GM18951 (cell line): ENCODE measurements around the gene FXYD3.

Experiments used
- POLR2A ChIP-seq: IDR thresholded peaks from 4 replicates; pipeline ENCODE4 v1.6.1; 2011; ENCODE audit warnings: mild to moderate bottlenecking; ENCODE audit not compliant: insufficient read length, insufficient read depth; ENCODE audit errors: extremely low read depth
- in situ Hi-C: fragments of 300-500 bp; cut with MboI; formaldehyde crosslinking; loops from one replicate; pipeline ENCODE4 v1.12.0; 2022; ENCODE audit warnings: low sequenced_read_pairs, mixed read lengths, inconsistent platforms; ENCODE audit not compliant: unreplicated experiment

The FXYD3 gene

GRCh38 chr19:35077411-35078223 is 38.0 kb upstream of the FXYD3 start:
- TF ChIP-seq POLR2A, result no peak
- in situ Hi-C loops, result no loop called here

GRCh38 chr19:35079826-35080225 is 35.8 kb upstream of the FXYD3 start:
- in situ Hi-C loops, result no loop called here
- TF ChIP-seq POLR2A, result no peak

- in situ Hi-C loops, result no loop called here
- TF ChIP-seq POLR2A, result no peak
Measured at GRCh38 chr19:35080613-35081170, 34.9 kb upstream of the FXYD3 start.

- in situ Hi-C loops, result no loop called here
- TF ChIP-seq POLR2A, result no peak
Measured at GRCh38 chr19:35081201-35081600, 34.4 kb upstream of the FXYD3 start.

- no peak for TF ChIP-seq POLR2A
- in situ Hi-C loops, result no loop called here
Measured at GRCh38 chr19:35083691-35084508, 31.7 kb upstream of the FXYD3 start.

GRCh38 chr19:35084509-35084762 is 31.2 kb upstream of the FXYD3 start:
- in situ Hi-C loops, result no loop called here
- no peak for TF ChIP-seq POLR2A

- no peak for TF ChIP-seq POLR2A
- in situ Hi-C loops, result no loop called here
Measured at GRCh38 chr19:35085947-35086346, 29.7 kb upstream of the FXYD3 start.

GRCh38 chr19:35086455-35086854 is 29.2 kb upstream of the FXYD3 start:
- in situ Hi-C loops, result no loop called here
- TF ChIP-seq POLR2A, result no peak

- no peak for TF ChIP-seq POLR2A
- in situ Hi-C loops, result no loop called here
Measured at GRCh38 chr19:35087393-35087792, 28.2 kb upstream of the FXYD3 start.

GRCh38 chr19:35088131-35088913 is 27.3 kb upstream of the FXYD3 start:
- no peak for TF ChIP-seq POLR2A
- in situ Hi-C loops, result no loop called here

- no peak for TF ChIP-seq POLR2A
- in situ Hi-C loops, result no loop called here
Measured at GRCh38 chr19:35089554-35089953, 26.1 kb upstream of the FXYD3 start.

- no peak for TF ChIP-seq POLR2A
- in situ Hi-C loops, result no loop called here
Measured at GRCh38 chr19:35090160-35090505, 25.5 kb upstream of the FXYD3 start.

- no peak for TF ChIP-seq POLR2A
- in situ Hi-C loops, result no loop called here
Measured at GRCh38 chr19:35090506-35091214, 25.0 kb upstream of the FXYD3 start.
